Naive thymus-derived CD4-positive, alpha-beta T cell (primary cell): ENCODE measurements around the gene CCDC85B. TPM values are rescaled to one million over a fixed set of nuclear protein-coding genes. Genes with fewer than 3 reads are reported as not detected.
A peak's percentile ranks its signal among the peaks of the same experiment; 100 is the strongest.

Experiments
- ATAC-seq: fragments of 150-1000 bp; cut with Tn5 transposase; 2 replicates; pipeline ENCODE4 v1.10.0; 2021; ENCODE audit warnings: mild to moderate bottlenecking, moderate library complexity
- CTCF ChIA-PET: fragments of 350-600 bp; sonication (Branson Sonifier 250); formaldehyde crosslinking; loops from one replicate; lab custom pipeline; 2021; ENCODE audit warnings: antibody characterized with exemption; lab: Charles Lee
- POLR2A ChIA-PET: fragments of 350-600 bp; sonication (Branson Sonifier 250); formaldehyde crosslinking; loops from one replicate; lab custom pipeline; 2021; ENCODE audit warnings: antibody characterized with exemption, inconsistent platforms; lab: Charles Lee
- DNase-seq, 9 donors: peaks; one replicate each; pipeline versions ENCODE4 v3.0.0 to v3.0.0-alpha.2; 2020 to 2022; ENCODE audit warnings: mixed read lengths in 1 of 9
- H3K27ac ChIP-seq: one replicate; pipeline ENCODE4 v1.7.0; 2013; ENCODE audit warnings: mild to moderate bottlenecking, low read depth, low read length, moderate library complexity
- H3K27me3 ChIP-seq, 2 donors: one replicate each; pipeline ENCODE4 v1.7.0; 2013; ENCODE audit warnings: low read length in 2 of 2, mild to moderate bottlenecking in 2 of 2, moderate library complexity in 2 of 2; ENCODE audit not compliant: control insufficient read depth in 2 of 2, insufficient read depth in 2 of 2
- H3K36me3 ChIP-seq, 3 experiments: 1 replicate in 2 of 3; 2 replicates in 1 of 3; pipeline ENCODE4 v1.7.0; 2013; ENCODE audit warnings: low read length in 3 of 3, mild to moderate bottlenecking in 3 of 3, moderate library complexity in 1 of 3; ENCODE audit not compliant: insufficient read depth in 3 of 3, control insufficient read depth in 2 of 3
- H3K4me1 ChIP-seq, 2 donors: one replicate each; pipeline ENCODE4 v1.7.0; 2013; ENCODE audit warnings: low read length in 2 of 2, mild to moderate bottlenecking in 2 of 2, moderate library complexity in 1 of 2; ENCODE audit not compliant: control insufficient read depth in 2 of 2, insufficient read depth in 2 of 2
- H3K4me3 ChIP-seq: 2 replicates; pipeline ENCODE4 v1.7.0; 2013; ENCODE audit warnings: mild to moderate bottlenecking, low read length
- H3K9me3 ChIP-seq, 3 experiments: 1 replicate in 2 of 3; 2 replicates in 1 of 3; pipeline ENCODE4 v1.7.0; 2013; ENCODE audit warnings: low read length in 3 of 3; ENCODE audit not compliant: control insufficient read depth in 2 of 3
- H3K27ac Mint-ChIP-seq, 9 donors: one replicate each; pipeline ENCODE4 v1.8.0; 2020 to 2022; ENCODE audit warnings: mixed read lengths in 9 of 9, mild to moderate bottlenecking in 8 of 9, moderate library complexity in 5 of 9, inconsistent platforms in 2 of 9
- H3K27me3 Mint-ChIP-seq, 5 donors: one replicate each; pipeline ENCODE4 v1.8.0; 2021 to 2022; ENCODE audit warnings: mixed read lengths in 5 of 5, mild to moderate bottlenecking in 1 of 5
- H3K36me3 Mint-ChIP-seq, 5 donors: one replicate each; pipeline ENCODE4 v1.8.0; 2020 to 2022; ENCODE audit warnings: mixed read lengths in 5 of 5, mild to moderate bottlenecking in 3 of 5, inconsistent platforms in 1 of 5
- H3K4me1 Mint-ChIP-seq, 7 donors: one replicate each; pipeline ENCODE4 v1.8.0; 2020 to 2022; ENCODE audit warnings: mixed read lengths in 7 of 7, mild to moderate bottlenecking in 3 of 7, inconsistent platforms in 1 of 7
- H3K4me3 Mint-ChIP-seq, 10 donors: one replicate each; pipeline ENCODE4 v1.8.0; 2020 to 2022; ENCODE audit warnings: mild to moderate bottlenecking in 10 of 10, mixed read lengths in 10 of 10, moderate library complexity in 6 of 10, inconsistent platforms in 2 of 10
- H3K9me3 Mint-ChIP-seq, 11 donors: one replicate each; pipeline ENCODE4 v1.8.0; 2020 to 2022; ENCODE audit warnings: mixed read lengths in 11 of 11, mild to moderate bottlenecking in 4 of 11, inconsistent platforms in 1 of 11, moderate library complexity in 1 of 11
- intact Hi-C, 2 donors: fragments of 100-400 bp; cut with micrococcal nuclease; formaldehyde crosslinking; loops; one replicate each; pipeline ENCODE4 v1.15.1; 2023
- polyA plus RNA-seq, 2 donors: library from polyadenylated mRNA; unstranded; fragments of 300-500 nt; fragmentation: Illumina TruSeq; gene quantifications; one replicate each; pipeline ENCODE4 v1.2.3, GENCODE V29; 2021
- total RNA-seq, 6 experiments: library from RNA in 5 of 6; stranded (reverse) in 5 of 6; gene quantifications; 1 replicate in 5 of 6; 2 replicates in 1 of 6; pipeline ENCODE4 v1.2.3 and lab custom pipeline; 2021 to 2026

Gene CCDC85B
- total and polyA plus RNA-seq, 7 experiments from 2014 or later, result 21.1 to 85.0 (median 27.4) TPM

DNA sequence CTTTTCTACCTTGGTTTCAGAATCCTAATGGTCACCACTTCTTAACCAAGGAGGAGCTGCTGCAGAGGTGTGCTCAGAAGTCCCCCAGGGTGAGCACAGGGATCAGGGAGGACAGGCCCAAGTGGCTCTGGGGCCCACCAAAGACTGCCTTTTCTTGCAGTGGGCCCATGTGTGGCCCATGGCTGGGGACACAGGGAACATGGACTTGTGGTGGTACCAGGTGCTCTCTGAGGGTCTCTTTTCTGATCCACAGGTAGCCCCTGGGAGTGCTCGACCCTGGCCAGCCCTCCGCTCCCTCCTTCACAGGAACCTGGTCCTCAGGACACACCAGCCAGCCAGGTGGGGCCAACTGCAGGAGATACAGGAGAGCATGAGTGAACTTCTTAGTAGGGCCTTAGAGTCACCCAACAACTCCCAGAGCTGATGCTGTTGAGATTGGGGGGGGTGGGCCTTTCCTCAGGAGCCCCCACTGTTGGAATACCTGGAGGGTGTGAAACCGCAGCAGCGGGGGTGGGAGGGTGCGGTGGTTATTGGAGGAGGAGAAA is 28.2 kb upstream of the CCDC85B start:
- peak overlapping the region in 5 of 9 donors; percentile 12 to 76 (median 59) for H3K27ac Mint-ChIP-seq
- peak overlapping the region in 5 of 10 donors; percentile 47 to 100 (median 95) for H3K4me3 Mint-ChIP-seq
- ChIA-PET POLR2A (interaction anchor here (0.7 to 12.9 kb wide), 6 partner anchors 8 to 97 kb away, joined by 3 to 316 read pairs (median 60); partner anchors contain the start of genes CCDC85B, EFEMP2, FIBP and SART1), CTCF (interaction anchor here (1.2 to 8.3 kb wide), 2 partner anchors 17 to 26 kb away, joined by 3 to 159 read pairs; partner anchors contain the start of genes CCDC85B and FIBP)
- Histone ChIP-seq H3K4me1 (peaks cover 18 to 24% of the 10 kb centered on the region in 2 donors), H3K27ac (peak overlapping the region; percentile 88), H3K36me3 (peaks cover 5 to 63% (median 12%) of the 10 kb centered on the region in 3 experiments), H3K27me3 (no peaks in the 10 kb centered on the region), H3K9me3 (no peaks in the 10 kb centered on the region), H3K4me3 (no peak overlapping the region)
- no peaks in the 10 kb centered on the region for H3K27me3 Mint-ChIP-seq
- DNase-seq (peak in 1 of 9 donors; percentile 2), ATAC-seq (no peak)
- H3K36me3 Mint-ChIP-seq, result peaks cover 0 to 20% (median 9%) of the 10 kb centered on the region in 5 donors
- peaks cover 23 to 38% (median 24%) of the 10 kb centered on the region in 7 donors for H3K4me1 Mint-ChIP-seq
- intact Hi-C loops, result no loop called here
- peaks cover 0 to 1% (median 0%) of the 10 kb centered on the region in 11 donors for H3K9me3 Mint-ChIP-seq

- ChIA-PET CTCF (interaction anchor here (8.3 kb wide), 1 partner anchor 25 kb away, joined by 159 read pairs; the partner anchor contains the start of genes CCDC85B and FIBP), POLR2A (interaction anchor here (0.7 to 12.9 kb wide), 6 partner anchors 7 to 96 kb away, joined by 3 to 316 read pairs (median 60); partner anchors contain the start of genes CCDC85B, EFEMP2, FIBP and SART1)
- peaks cover 18 to 24% of the 10 kb centered on the region in 2 donors for H3K4me1 ChIP-seq
- H3K36me3 ChIP-seq, result peaks cover 5 to 60% (median 12%) of the 10 kb centered on the region in 3 experiments
- H3K9me3 Mint-ChIP-seq, result no peaks in the 10 kb centered on the region
- H3K4me3 ChIP-seq, result no peak overlapping the region
- no peaks in the 10 kb centered on the region for H3K9me3 ChIP-seq
- no peak overlapping the region for H3K27ac ChIP-seq
- peaks cover 0 to 20% (median 9%) of the 10 kb centered on the region in 5 donors for H3K36me3 Mint-ChIP-seq
- peaks cover 23 to 38% (median 25%) of the 10 kb centered on the region in 7 donors for H3K4me1 Mint-ChIP-seq
- DNase-seq (peak in 1 of 9 donors; percentile 6), ATAC-seq (no peak)
- H3K27me3 Mint-ChIP-seq, result no peaks in the 10 kb centered on the region
- no peaks in the 10 kb centered on the region for H3K27me3 ChIP-seq
- intact Hi-C loops, result no loop called here
- peak overlapping the region in 2 of 10 donors; percentile 47 to 51 for H3K4me3 Mint-ChIP-seq
- H3K27ac Mint-ChIP-seq, result peak overlapping the region in 2 of 9 donors; percentile 28 to 62
Measured at GRCh38 chr11:65862941-65863888, 27.3 kb upstream of the CCDC85B start.

- Histone ChIP-seq H3K4me3 (no peak overlapping the region), H3K27ac (no peak overlapping the region), H3K36me3 (peaks cover 5 to 60% (median 12%) of the 10 kb centered on the region in 3 experiments), H3K27me3 (no peaks in the 10 kb centered on the region), H3K9me3 (no peaks in the 10 kb centered on the region), H3K4me1 (peaks cover 12 to 16% of the 10 kb centered on the region in 2 donors)
- H3K9me3 Mint-ChIP-seq, result no peaks in the 10 kb centered on the region
- H3K36me3 Mint-ChIP-seq, result peaks cover 0 to 20% (median 9%) of the 10 kb centered on the region in 5 donors
- ChIA-PET CTCF (interaction anchor here (8.3 kb wide), 1 partner anchor 24 kb away, joined by 159 read pairs; the partner anchor contains the start of genes CCDC85B and FIBP), POLR2A (interaction anchor here (0.8 to 12.9 kb wide), 3 partner anchors 6 to 25 kb away, joined by 3 to 316 read pairs (median 109); partner anchors contain the start of genes CCDC85B, EFEMP2 and FIBP)
- no peak overlapping the region for H3K4me3 Mint-ChIP-seq
- DNase-seq (peak in 1 of 9 donors; percentile 6), ATAC-seq (no peak)
- H3K27ac Mint-ChIP-seq, result peak overlapping the region in 1 of 9 donors; percentile 51
- H3K27me3 Mint-ChIP-seq, result no peaks in the 10 kb centered on the region
- intact Hi-C loops, result no loop called here
- peaks cover 17 to 30% (median 19%) of the 10 kb centered on the region in 7 donors for H3K4me1 Mint-ChIP-seq
Measured at GRCh38 chr11:65863889-65864705, 26.4 kb upstream of the CCDC85B start.

DNA sequence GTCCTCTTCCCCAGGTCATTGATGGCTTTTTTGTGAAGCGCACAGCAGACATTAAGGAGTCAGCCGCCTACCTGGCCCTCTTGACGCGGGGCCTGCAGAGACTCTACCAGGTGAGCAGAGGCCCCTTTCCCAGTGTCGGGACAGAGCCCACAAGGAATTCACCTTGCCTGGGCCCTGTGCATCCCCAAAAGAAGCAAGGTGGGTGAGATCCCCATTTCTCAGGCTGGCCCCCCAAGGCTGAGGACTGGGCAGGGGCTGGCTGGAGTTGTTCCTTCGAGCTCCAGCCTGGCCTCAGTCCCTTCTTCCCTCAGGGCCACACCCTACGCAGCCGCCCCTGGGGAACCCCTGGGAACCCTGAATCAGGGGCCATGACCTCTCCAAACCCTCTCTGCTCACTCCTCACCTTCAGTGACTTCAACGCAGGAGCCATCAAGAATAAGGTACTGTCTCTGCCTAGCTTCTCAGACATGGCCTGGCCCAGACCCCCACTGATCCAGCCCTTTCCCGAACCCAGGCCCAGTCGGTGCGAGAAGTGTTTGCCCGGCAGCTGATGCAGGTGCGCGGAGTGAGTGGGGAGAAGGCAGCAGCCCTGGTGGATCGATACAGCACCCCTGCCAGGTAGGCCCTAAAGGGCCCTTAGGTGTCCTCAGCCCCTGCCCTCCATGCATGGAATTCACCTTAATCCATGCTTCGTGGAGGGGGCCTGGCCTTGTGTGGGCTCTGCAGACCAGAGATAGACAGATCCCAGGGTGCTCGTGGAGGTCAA is 25.6 kb upstream of the CCDC85B start:
- H3K27me3 Mint-ChIP-seq, result no peaks in the 10 kb centered on the region
- ATAC-seq, result no peak
- DNase-seq, result no peak
- ChIA-PET POLR2A (interaction anchor here (12.9 kb wide), 1 partner anchor 24 kb away, joined by 316 read pairs; the partner anchor contains the start of genes CCDC85B and FIBP), CTCF (interaction anchor here (2.1 to 8.3 kb wide), 2 partner anchors 20 to 23 kb away, joined by 9 to 159 read pairs; partner anchors contain the start of genes CCDC85B and FIBP)
- Histone ChIP-seq H3K27me3 (no peaks in the 10 kb centered on the region), H3K4me3 (no peak overlapping the region), H3K9me3 (no peaks in the 10 kb centered on the region), H3K36me3 (peaks cover 5 to 60% (median 12%) of the 10 kb centered on the region in 3 experiments), H3K27ac (no peak overlapping the region), H3K4me1 (peaks cover 12 to 15% of the 10 kb centered on the region in 2 donors)
- intact Hi-C loops, result no loop called here
- peak overlapping the region in 1 of 9 donors; percentile 38 for H3K27ac Mint-ChIP-seq
- H3K4me3 Mint-ChIP-seq, result no peak overlapping the region
- H3K36me3 Mint-ChIP-seq, result peaks cover 0 to 18% (median 9%) of the 10 kb centered on the region in 5 donors
- no peaks in the 10 kb centered on the region for H3K9me3 Mint-ChIP-seq
- peaks cover 17 to 30% (median 19%) of the 10 kb centered on the region in 7 donors for H3K4me1 Mint-ChIP-seq

- no peak for ATAC-seq
- H3K27ac Mint-ChIP-seq, result peak overlapping the region in 1 of 9 donors; percentile 9
- ChIA-PET POLR2A (interaction anchor here (12.9 kb wide), 1 partner anchor 23 kb away, joined by 316 read pairs; the partner anchor contains the start of genes CCDC85B and FIBP), CTCF (interaction anchor here (2.1 kb wide), 1 partner anchor 19 kb away, joined by 9 read pairs; no protein-coding TSS in a partner anchor)
- H3K36me3 ChIP-seq, result peaks cover 5 to 56% (median 12%) of the 10 kb centered on the region in 3 experiments
- H3K4me3 Mint-ChIP-seq, result no peak overlapping the region
- peaks cover 12 to 16% of the 10 kb centered on the region in 2 donors for H3K4me1 ChIP-seq
- H3K27ac ChIP-seq, result no peak overlapping the region
- H3K27me3 Mint-ChIP-seq, result no peaks in the 10 kb centered on the region
- no peaks in the 10 kb centered on the region for H3K9me3 ChIP-seq
- no peak overlapping the region for H3K4me3 ChIP-seq
- intact Hi-C loops, result no loop called here
- H3K4me1 Mint-ChIP-seq, result peaks cover 16 to 31% (median 18%) of the 10 kb centered on the region in 7 donors
- no peaks in the 10 kb centered on the region for H3K27me3 ChIP-seq
- H3K9me3 Mint-ChIP-seq, result no peaks in the 10 kb centered on the region
- no peak for DNase-seq
- H3K36me3 Mint-ChIP-seq, result peaks cover 0 to 16% (median 6%) of the 10 kb centered on the region in 5 donors
Measured at GRCh38 chr11:65865550-65866172, 24.8 kb upstream of the CCDC85B start.
